ENCODE results near the gene ZNF121.
"Not testable (repeated sequence)": the region's sequence is repeated elsewhere in the genome, so short reads cannot be mapped to it uniquely, and the experiment has no call there.

The ZNF121 gene

DNA sequence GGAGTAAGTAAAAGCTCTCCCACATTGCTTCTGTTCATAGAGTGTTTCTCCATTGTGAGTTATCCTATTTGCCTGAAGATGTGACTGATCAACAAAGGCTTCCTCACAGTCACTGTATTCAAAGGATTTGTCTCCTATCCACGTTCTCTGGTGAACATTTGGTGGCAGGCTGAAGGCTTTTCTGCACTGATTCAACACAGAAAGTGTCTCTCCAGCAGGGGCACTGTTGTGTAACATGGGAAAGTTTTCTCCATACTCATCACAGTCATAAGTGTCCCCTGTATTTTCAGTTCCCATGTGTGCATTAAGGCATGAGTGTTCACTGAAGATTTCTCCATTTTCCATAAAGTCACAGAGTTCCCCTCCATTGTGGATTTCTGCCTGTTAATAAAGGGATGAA, 17.6 kb downstream of the ZNF121 start:
- no peak overlapping the region for H3K4me3 ChIP-seq (replicated peaks; ENCODE audit: low read depth, low read length)
- DNase-seq (ENCODE audit: extremely low read depth, low read depth), result no peak
- TF ChIP-seq, protein P1, sequence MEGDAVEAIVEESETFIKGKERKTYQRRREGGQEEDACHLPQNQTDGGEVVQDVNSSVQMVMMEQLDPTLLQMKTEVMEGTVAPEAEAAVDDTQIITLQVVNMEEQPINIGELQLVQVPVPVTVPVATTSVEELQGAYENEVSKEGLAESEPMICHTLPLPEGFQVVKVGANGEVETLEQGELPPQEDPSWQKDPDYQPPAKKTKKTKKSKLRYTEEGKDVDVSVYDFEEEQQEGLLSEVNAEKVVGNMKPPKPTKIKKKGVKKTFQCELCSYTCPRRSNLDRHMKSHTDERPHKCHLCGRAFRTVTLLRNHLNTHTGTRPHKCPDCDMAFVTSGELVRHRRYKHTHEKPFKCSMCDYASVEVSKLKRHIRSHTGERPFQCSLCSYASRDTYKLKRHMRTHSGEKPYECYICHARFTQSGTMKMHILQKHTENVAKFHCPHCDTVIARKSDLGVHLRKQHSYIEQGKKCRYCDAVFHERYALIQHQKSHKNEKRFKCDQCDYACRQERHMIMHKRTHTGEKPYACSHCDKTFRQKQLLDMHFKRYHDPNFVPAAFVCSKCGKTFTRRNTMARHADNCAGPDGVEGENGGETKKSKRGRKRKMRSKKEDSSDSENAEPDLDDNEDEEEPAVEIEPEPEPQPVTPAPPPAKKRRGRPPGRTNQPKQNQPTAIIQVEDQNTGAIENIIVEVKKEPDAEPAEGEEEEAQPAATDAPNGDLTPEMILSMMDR (IDR thresholded peaks at IDR 0.05; ENCODE audit: low read depth, low read length, missing control alignments), result no peak

DNA sequence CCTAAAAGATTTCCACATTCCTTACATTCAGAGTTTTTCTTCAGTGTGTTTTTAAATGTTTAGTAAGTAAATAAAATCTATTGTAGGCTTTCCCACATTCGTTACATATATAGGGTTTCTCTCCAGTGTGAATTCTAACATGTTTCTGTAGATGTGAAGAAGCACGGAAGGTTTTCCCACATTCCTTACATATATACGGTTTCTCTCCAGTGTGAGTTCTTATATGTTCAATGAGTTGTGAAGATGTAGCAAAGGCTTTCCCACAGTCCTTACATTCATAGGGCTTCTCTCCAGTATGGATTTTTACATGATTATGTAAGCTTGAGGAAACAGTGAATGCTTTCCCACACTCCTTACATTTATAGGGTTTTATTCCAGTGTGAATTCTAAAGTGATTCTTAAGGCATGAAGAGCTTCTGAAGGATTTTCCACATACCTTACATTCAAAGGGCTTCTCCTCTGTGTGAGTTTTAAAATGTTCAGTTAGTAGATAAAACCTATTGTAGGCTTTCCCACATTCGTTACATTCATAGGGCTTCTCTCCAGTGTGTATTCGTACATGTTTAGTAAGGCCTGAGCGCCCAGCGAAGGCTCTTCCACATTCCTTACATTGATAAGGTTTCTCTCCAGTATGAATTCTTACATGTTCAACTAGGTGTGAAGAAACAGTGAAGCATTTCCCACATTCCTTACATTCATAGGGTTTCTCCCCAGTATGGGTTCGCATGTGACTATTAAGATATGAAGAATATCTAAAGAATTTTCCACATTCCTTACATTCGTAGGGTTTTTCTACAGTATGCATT, 18.2 kb downstream of the ZNF121 start:
- no peak for DNase-seq (ENCODE audit: extremely low read depth, low read depth)
- no peak overlapping the region for H3K4me3 ChIP-seq (replicated peaks; ENCODE audit: low read depth, low read length)
- TF ChIP-seq, protein P1 (IDR thresholded peaks at IDR 0.05; ENCODE audit: low read depth, low read length, missing control alignments), result no peak

DNA sequence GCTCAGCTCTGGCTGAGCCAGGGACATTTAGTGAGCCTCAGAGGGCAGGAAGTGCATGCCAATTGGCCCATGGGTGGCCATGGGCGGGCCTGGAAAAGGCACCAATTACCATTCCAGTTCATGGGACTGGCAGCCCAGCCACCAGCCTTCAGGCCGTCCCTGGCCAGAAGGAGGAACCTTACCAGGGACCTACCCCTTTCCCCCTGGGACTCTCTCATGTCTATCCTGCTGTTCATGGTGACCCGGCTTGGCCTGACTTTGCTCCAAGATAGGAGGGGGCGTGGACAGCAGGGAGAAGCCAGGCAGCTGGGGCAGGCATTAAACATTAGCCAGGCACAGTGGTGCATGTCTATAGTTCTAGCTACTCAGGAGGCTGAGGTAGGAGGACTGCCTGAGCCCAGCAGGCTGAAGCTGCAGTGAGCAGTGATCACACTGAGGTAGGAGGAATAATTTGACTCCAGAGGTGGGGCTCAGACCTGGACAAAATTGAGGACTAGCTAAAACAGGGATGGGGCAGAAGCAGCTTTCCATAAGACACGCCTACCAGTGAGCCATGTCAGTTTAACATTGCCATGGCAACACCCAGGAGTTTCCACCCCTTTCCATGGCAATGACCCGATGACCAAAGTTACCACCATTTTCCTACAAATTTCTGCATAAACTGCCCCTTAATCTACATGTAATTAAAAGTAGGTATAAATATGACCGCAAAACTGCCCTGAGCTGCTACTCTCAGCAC, 31.6 kb downstream of the ZNF121 start:
- TF ChIP-seq, protein P1 (IDR thresholded peaks at IDR 0.05; ENCODE audit: low read depth, low read length, missing control alignments), result no peak
- no peak overlapping the region for H3K4me3 ChIP-seq (replicated peaks; ENCODE audit: low read depth, low read length)
- no peak for DNase-seq (ENCODE audit: extremely low read depth, low read depth)

DNA sequence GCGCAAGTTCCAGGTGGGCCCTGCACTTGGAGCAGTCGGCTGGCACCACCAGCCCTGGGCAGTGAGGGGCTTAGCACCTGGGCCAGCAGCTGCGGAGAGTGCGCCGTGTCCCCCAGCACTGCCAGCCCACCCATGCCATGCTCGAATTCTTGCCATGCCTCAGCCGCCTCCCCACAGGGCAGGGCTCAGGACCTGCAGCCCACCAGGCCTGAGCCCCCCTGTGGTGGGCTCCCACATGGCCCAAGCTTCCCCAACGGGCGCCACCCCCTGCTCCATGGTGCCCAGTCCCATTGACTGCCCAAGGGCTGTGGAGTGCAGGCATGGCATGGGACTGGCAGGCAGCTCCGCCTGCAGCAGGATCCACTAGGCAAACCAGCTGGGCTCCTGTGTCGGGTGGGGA, 36.4 kb downstream of the ZNF121 start:
- DNase-seq (ENCODE audit: extremely low read depth, low read depth), result no peak
- TF ChIP-seq, protein P1 (IDR thresholded peaks at IDR 0.05; ENCODE audit: low read depth, low read length, missing control alignments), result no peak

DNA sequence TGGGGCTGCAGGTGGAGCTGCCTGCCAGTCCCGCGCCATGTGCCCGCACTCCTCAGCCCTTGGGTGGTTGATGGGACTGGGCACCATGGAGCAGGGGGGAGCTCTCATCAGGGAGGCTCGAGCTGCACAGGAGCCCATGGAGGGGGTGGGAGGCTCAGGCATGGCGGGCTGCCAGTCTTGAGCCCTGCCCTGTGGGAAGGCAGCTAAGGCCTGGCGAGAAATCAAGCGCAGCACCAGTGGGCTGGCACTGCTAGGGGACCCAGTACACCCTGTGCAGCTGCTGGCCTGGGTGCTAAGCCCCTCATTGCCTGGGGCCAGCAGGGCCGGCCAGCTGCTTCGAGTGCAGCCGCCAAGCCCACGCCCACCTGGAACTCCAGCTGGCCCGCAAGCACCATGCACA, 43.0 kb downstream of the ZNF121 start:
- not testable (repeated sequence) for DNase-seq (ENCODE audit: extremely low read depth, low read depth); H3K4me3 ChIP-seq (replicated peaks; ENCODE audit: low read depth, low read length)

More for the DNA sequence above, 36.4 kb downstream of the ZNF121 start:
- H3K4me3 ChIP-seq (replicated peaks; ENCODE audit: low read depth, low read length), result no peak overlapping the region

DNA sequence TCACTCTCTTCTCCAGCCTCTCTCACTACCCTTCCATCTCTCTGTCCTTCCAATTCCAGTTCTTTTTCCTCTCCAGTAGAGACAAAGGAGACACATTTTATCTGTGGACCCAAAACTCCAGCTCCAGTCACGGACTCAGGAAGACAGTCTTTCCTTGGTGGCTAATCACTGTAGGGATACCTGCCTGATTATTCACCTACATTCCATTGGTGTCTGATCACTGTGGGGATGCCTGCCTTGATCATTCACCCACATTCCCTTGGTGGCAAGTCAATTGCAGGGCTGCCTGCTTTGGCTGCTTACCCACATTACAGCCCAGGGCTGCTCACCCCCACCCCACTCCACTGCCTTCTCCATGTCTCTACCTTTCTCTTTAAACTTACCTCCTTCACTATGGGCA, 44.4 kb downstream of the ZNF121 start:
- H3K4me3 ChIP-seq (replicated peaks; ENCODE audit: low read depth, low read length); DNase-seq (ENCODE audit: extremely low read depth, low read depth): not testable (repeated sequence)

DNA sequence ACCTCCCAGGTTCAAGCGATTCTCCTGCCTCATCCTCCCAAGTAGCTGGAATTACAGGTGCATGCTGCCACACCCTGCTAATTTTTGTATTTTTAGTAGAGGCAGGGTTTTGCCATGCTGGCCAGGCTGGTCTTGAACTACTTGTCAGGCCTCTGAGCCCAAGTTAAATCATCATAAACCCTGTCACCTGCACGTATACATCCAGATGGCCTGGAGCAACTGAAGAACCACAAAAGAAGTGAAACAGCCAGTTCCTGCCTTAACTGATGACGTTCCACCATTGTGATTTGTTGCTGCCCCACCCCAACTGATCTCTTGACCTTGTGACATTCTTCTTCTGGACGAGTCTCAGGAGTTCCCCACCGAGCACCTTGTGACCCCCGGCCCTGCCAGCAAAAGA, 45.1 kb downstream of the ZNF121 start:
- not testable (repeated sequence) for DNase-seq (ENCODE audit: extremely low read depth, low read depth); H3K4me3 ChIP-seq (replicated peaks; ENCODE audit: low read depth, low read length)

DNA sequence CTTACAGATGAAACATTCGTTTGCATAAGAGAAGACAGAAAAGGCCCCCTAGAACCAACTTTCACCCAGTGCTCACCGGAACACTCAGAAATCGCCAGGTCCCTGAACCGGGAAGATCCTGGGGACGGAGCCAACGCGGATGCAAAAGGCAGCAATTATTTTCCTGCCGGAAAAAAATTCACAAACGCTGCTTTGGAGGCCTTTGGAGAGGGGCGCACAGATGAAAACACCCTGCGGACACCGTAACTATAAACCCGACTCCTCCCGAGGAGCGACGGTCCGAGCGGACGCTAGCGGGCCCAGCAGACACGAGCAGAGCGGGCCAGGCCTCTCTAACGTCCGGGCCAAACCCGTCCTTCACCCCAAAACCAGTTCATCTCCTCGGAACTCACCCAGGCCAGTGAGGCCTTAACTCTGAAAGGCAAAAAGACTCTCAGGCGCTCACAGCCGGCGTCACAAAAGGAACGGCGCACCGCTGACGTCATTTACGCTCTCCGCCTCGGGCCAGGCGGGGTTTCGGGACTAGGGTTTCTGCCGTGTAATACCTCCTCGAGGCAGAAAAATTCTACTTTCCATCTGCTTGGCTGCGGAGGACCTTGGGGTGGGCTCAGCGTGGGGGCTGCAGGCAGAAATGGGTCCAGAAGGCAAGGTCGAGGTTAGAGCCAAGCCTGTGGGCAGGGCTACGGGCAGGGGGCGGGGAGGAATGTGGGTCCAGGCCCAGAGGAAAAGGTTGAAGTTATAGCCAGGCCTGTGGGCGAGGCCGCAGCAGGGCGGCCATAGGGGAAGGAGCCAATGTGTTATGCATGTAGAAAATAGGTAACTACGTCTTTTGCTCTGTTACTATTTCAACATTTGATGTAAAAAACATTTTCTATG, 45.9 kb downstream of the ZNF121 start, which contains the start of gene ZNF426:
Gene ZNF426 (minus strand): TSS at position 463 of the 876 bp plus-strand sequence. CDS start 2,413 bp downstream, outside the sequence.
- DNase-seq (ENCODE audit: extremely low read depth, low read depth), result peak; percentile 66
- peak within 1 kb of the TSS; percentile 75 for H3K4me3 ChIP-seq (replicated peaks; ENCODE audit: low read depth, low read length)
- TF ChIP-seq, protein P1 (IDR thresholded peaks at IDR 0.05; ENCODE audit: low read depth, low read length, missing control alignments), result no peak

All from HFF-Myc (cell line).